Lung (tissue), 12 donors: ENCODE results near the gene CDNF. TPM values are rescaled to one million over a fixed set of nuclear protein-coding genes. Genes with fewer than 3 reads are reported as not detected.
A peak's percentile ranks its signal among the peaks of the same experiment; 100 is the strongest.

Experiments
- ATAC-seq: fragments of 200-7000 bp; cut with Tn5 transposase; one replicate; pipeline ENCODE4 v1.9.1; 2020; ENCODE audit warnings: moderate number of reproducible peaks; ENCODE audit not compliant: insufficient read depth, low FRiP score
- DNase-seq, 3 donors: peaks; one replicate each; pipeline ENCODE4 v3.0.0-alpha.2; 2013 to 2017
- H3K27ac ChIP-seq, 2 donors: one replicate each; pipeline ENCODE4 v1.5.1; 2013; ENCODE audit warnings: mild to moderate bottlenecking in 2 of 2, moderate library complexity in 2 of 2, control low read depth in 1 of 2, inconsistent platforms in 1 of 2, low read depth in 1 of 2, low read length in 1 of 2
- H3K27me3 ChIP-seq, 3 donors: one replicate each; pipeline ENCODE4 v1.5.1; 2013; ENCODE audit warnings: low read length in 2 of 3; ENCODE audit not compliant: control insufficient read depth in 3 of 3, insufficient read depth in 3 of 3
- H3K36me3 ChIP-seq, 4 donors: one replicate each; pipeline ENCODE4 v1.5.1; 2013; ENCODE audit warnings: low read length in 4 of 4, mild to moderate bottlenecking in 1 of 4, moderate library complexity in 1 of 4; ENCODE audit not compliant: control insufficient read depth in 4 of 4, insufficient read depth in 4 of 4
- H3K4me1 ChIP-seq, 5 donors: one replicate each; pipeline ENCODE4 v1.5.1; 2013; ENCODE audit warnings: low read length in 5 of 5, mild to moderate bottlenecking in 2 of 5, moderate library complexity in 1 of 5; ENCODE audit not compliant: control insufficient read depth in 5 of 5, insufficient read depth in 5 of 5
- H3K4me3 ChIP-seq: one replicate; pipeline ENCODE4 v1.5.1; 2013; ENCODE audit warnings: mild to moderate bottlenecking, control low read depth, moderate library complexity
- H3K9ac ChIP-seq, 2 donors: one replicate each; pipeline ENCODE4 v1.5.1; 2013; ENCODE audit warnings: low read length in 2 of 2, control low read depth in 1 of 2; ENCODE audit not compliant: insufficient read depth in 1 of 2
- H3K9me3 ChIP-seq, 4 donors: one replicate each; pipeline ENCODE4 v1.5.1; 2013; ENCODE audit warnings: low read length in 3 of 4, mild to moderate bottlenecking in 1 of 4, moderate library complexity in 1 of 4; ENCODE audit not compliant: control insufficient read depth in 4 of 4, insufficient read depth in 3 of 4
- CTCF ChIP-seq: IDR thresholded peaks from 2 replicates; pipeline ENCODE4 v1.5.1; 2012; ENCODE audit warnings: mild to moderate bottlenecking; ENCODE audit errors: control extremely low read depth, extremely low read depth
- WGBS, 2 donors: extraction: QIAGEN DNeasy Blood & Tissue Kit; methylation state at CpG; one replicate each; pipeline ENCODE4 v1.1.7; 2013; 5-methylcytosine and 5-hydroxymethylcytosine counted together
- polyA plus RNA-seq, 2 donors: library from polyadenylated mRNA; stranded (reverse); fragments of 200-250 nt; gene quantifications; one replicate each; pipeline ENCODE4 v1.2.1, GENCODE V29; 2013
- total RNA-seq, 2 donors: library from RNA; depleted of rRNA in 1 of 2; stranded (reverse); fragments of >200 nt in 1 of 2; gene quantifications; one replicate each; pipeline ENCODE4 v1.2.1, GENCODE V29; 2014 to 2021
- donor health status: control.
- donor health status: control.
- donor health status: Bipolar disorder and iron deficiency.
- donor health status: healthy.
- donor health status: DM: yes; HTN: yes; CAD: no.

The CDNF gene
- total and polyA plus RNA-seq, 4 donors = 0.60 to 3.1 (median 1.9) TPM

GRCh38 chr10:14806318-14806717 is 31.5 kb downstream of the CDNF start:
- no peaks in the 10 kb centered on the region for H3K36me3 ChIP-seq
- H3K9ac ChIP-seq = no peak overlapping the region
- H3K9me3 ChIP-seq = no peaks in the 10 kb centered on the region
- no peak for DNase-seq
- no peak overlapping the region for H3K27ac ChIP-seq
- no peaks in the 10 kb centered on the region for H3K27me3 ChIP-seq
- ATAC-seq = no peak
- no peak overlapping the region for H3K4me3 ChIP-seq
- no peak for TF ChIP-seq CTCF
- no peaks in the 10 kb centered on the region for H3K4me1 ChIP-seq
- WGBS, 2 donors = 87 to 92% methylated on average over 3 of the region's 3 CpGs

- H3K27ac ChIP-seq = no peak overlapping the region
- 0 to 41% methylated on average over 1 of the region's 1 CpG for WGBS, 2 donors
These were observed 34.0 kb downstream of the CDNF start for GRCh38 chr10:14803827-14804226.

GRCh38 chr10:14801723-14802122 is 36.1 kb downstream of the CDNF start:
- Histone ChIP-seq H3K9ac (no peak overlapping the region), H3K4me1 (no peaks in the 10 kb centered on the region), H3K27me3 (no peaks in the 10 kb centered on the region), H3K36me3 (no peaks in the 10 kb centered on the region), H3K4me3 (no peak overlapping the region), H3K9me3 (no peaks in the 10 kb centered on the region), H3K27ac (no peak overlapping the region)
- DNase-seq (peak; percentile 33 to 58 (median 51)), ATAC-seq (no peak)
- TF ChIP-seq CTCF = no peak
- WGBS, 2 donors = 70 to 80% methylated on average over 5 of the region's 5 CpGs

More at GRCh38 chr10:14803827-14804226, 34.0 kb downstream of the CDNF start:
- TF ChIP-seq CTCF = no peak
- H3K9ac ChIP-seq = no peak overlapping the region
- H3K4me3 ChIP-seq = no peak overlapping the region
- no peaks in the 10 kb centered on the region for H3K4me1 ChIP-seq
- H3K27me3 ChIP-seq = no peaks in the 10 kb centered on the region
- no peaks in the 10 kb centered on the region for H3K9me3 ChIP-seq
- DNase-seq = no peak
- no peak for ATAC-seq
- no peaks in the 10 kb centered on the region for H3K36me3 ChIP-seq

GRCh38 chr10:14800397-14800796 is 37.4 kb downstream of the CDNF start:
- no peak for ATAC-seq
- DNase-seq = no peak
- 67 to 73% methylated on average over 1 of the region's 1 CpG for WGBS, 2 donors

More at GRCh38 chr10:14800397-14800796, 37.4 kb downstream of the CDNF start:
- no peak for TF ChIP-seq CTCF
- Histone ChIP-seq H3K9me3 (no peaks in the 10 kb centered on the region), H3K4me1 (no peaks in the 10 kb centered on the region), H3K27ac (no peak overlapping the region), H3K9ac (no peak overlapping the region), H3K36me3 (no peaks in the 10 kb centered on the region), H3K4me3 (no peak overlapping the region), H3K27me3 (no peaks in the 10 kb centered on the region)
